Mammary microvascular endothelial cell (primary cell): ENCODE data around the gene HIGD1B. TPM values are rescaled to one million over a fixed set of nuclear protein-coding genes. Genes with fewer than 3 reads are reported as not detected.

Experiments
- total RNA-seq: library from RNA; depleted of rRNA; stranded (reverse); fragments of >200 nt; gene quantifications from 2 replicates; pipeline ENCODE4 v1.2.3, GENCODE V29; 2015

The HIGD1B gene
- total RNA-seq: not detected in 2 replicates

GRCh38 chr17:44847586-44847985 lies at the start of gene HIGD1B:
Gene HIGD1B (plus strand): TSS chr17:44847883. CDS start chr17:44848153, 270 bp downstream.

GRCh38 chr17:44829523-44830358 lies 17.9 kb upstream of the HIGD1B start, which contains the start of gene GJC1:
Gene GJC1 (minus strand): TSS chr17:44830287. CDS start chr17:44805817, 24,470 bp downstream.

DNA sequence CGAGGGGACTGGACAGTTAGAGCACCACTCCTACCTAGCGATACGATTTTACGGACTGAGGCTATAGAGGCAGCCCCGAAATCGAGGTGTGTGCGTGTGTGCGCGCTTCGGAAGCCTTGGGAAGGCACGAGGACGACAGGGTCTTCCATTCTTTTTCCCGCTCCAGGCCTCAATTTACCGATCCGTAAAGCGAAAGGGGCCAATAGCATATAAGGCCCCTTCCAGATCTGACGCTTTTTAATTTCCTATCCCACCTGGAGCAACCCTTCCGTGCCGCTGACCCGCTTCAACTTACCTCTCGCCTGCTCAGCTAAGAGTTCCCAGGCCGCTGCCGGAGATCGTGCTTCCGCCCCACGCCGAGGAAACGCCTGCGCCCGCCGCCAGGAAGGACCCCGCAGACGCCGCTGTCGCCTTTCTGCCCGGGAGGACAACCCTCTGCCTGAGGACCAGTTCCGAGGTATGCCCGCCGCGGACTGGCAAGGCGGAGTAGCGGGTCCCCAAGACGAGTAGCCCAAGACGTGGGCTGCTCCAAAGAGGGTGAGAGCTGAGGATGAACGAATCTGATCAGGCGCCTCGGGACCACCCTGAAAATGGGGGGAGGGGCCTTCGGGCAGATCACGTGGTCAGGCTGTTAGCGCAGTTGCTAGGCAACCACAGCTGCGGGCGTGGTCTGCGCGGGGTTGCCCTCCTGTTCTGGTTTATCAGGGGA lies 51.5 kb downstream of the HIGD1B start, which contains the start of gene EFTUD2:
Gene EFTUD2, minus strand, starts transcription at position 372 of the 709 bp plus-strand sequence. CDS start 4,924 bp downstream, outside the sequence.

Other genes starting within 250 kb of the HIGD1B start
- 0.05 TPM in 1 of 2 replicates, not detected in the other for gene MEIOC, start 191.4 kb upstream of the HIGD1B start, total RNA-seq
- gene CCDC43, start 158.1 kb upstream of the HIGD1B start, total RNA-seq: 27.6 and 28.0 TPM in 2 replicates
- 6.7 and 9.8 TPM in 2 replicates for gene DBF4B, start 139.2 kb upstream of the HIGD1B start, total RNA-seq
- 0.05 and 1.3 TPM in 2 replicates for gene ADAM11, start 88.9 kb upstream of the HIGD1B start, total RNA-seq
- gene GJC1, start 17.6 kb upstream of the HIGD1B start, total RNA-seq: 10.5 and 11.0 TPM in 2 replicates
- 97.1 and 98.6 TPM in 2 replicates for gene EFTUD2, start 51.6 kb downstream of the HIGD1B start, total RNA-seq
- not detected in 2 replicates for gene GFAP, start 67.6 kb downstream of the HIGD1B start, total RNA-seq
- 16.4 and 18.6 TPM in 2 replicates for gene KIF18B, start 99.9 kb downstream of the HIGD1B start, total RNA-seq
- 0.93 TPM in 1 of 2 replicates, not detected in the other for gene C1QL1, start 120.4 kb downstream of the HIGD1B start, total RNA-seq
- 32.9 and 39.8 TPM in 2 replicates for gene DCAKD, start 203.7 kb downstream of the HIGD1B start, total RNA-seq
- gene NMT1, start 213.4 kb downstream of the HIGD1B start, total RNA-seq: 78.5 and 91.4 TPM in 2 replicates